ENCODE data around the gene DNAI2. TPM values are rescaled to one million over a fixed set of nuclear protein-coding genes. Genes with fewer than 3 reads are reported as not detected.

DNAI2 gene
- total RNA-seq, 4 donors from 2014 or later, result not detected

DNA sequence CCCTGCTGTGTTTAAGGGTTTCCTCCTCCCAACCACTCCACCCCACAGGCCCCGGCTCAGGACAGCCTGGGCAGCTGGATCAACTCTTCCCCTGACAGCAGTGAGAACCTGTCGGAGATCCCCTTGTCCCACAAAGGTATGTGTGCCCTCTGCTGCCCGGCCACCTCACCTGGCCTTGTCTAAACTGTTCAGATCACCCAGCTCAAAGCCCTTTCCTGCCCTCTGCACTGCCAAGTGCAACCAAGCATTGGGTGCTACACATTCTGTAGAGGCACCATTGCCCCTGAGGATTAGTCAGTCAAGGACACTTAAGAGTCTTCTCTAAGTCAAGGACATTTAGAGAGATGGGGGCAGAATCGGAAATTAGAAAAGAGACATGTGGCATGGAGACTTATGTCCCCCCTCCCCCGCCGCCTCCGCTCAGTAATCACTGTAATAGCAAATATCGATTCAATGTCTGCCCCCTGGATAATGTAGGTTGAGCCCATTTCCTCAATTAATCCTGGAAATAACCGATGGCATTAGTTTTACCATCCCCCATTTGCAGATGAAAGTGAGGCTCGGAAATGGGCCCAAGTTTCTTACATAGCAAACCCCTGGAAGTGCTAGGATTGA is 79.5 kb downstream of the DNAI2 start:
- DNase-seq (ENCODE audit: low spot score in 2 of 2), result no peak
- Histone ChIP-seq H3K27ac (no peak overlapping the region), H3K9me3 (no peaks in the 10 kb centered on the region), H3K27me3 (peaks cover 96% of the 10 kb centered on the region), H3K36me3 (no peaks in the 10 kb centered on the region), H3K4me1 (peaks cover 15% of the 10 kb centered on the region), H3K4me3 (no peak overlapping the region)
- 74% methylated on average over 10 of the region's 10 CpGs for WGBS
- TF ChIP-seq POLR2A (IDR thresholded peaks at IDR 0.05) (no peak), EP300 (IDR thresholded peaks at IDR 0.05) (no peak), POLR2AphosphoS5 (IDR thresholded peaks at IDR 0.05) (no peak)
- TF ChIP-seq, protein P1, sequence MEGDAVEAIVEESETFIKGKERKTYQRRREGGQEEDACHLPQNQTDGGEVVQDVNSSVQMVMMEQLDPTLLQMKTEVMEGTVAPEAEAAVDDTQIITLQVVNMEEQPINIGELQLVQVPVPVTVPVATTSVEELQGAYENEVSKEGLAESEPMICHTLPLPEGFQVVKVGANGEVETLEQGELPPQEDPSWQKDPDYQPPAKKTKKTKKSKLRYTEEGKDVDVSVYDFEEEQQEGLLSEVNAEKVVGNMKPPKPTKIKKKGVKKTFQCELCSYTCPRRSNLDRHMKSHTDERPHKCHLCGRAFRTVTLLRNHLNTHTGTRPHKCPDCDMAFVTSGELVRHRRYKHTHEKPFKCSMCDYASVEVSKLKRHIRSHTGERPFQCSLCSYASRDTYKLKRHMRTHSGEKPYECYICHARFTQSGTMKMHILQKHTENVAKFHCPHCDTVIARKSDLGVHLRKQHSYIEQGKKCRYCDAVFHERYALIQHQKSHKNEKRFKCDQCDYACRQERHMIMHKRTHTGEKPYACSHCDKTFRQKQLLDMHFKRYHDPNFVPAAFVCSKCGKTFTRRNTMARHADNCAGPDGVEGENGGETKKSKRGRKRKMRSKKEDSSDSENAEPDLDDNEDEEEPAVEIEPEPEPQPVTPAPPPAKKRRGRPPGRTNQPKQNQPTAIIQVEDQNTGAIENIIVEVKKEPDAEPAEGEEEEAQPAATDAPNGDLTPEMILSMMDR (IDR thresholded peaks at IDR 0.05), result no peak

DNA sequence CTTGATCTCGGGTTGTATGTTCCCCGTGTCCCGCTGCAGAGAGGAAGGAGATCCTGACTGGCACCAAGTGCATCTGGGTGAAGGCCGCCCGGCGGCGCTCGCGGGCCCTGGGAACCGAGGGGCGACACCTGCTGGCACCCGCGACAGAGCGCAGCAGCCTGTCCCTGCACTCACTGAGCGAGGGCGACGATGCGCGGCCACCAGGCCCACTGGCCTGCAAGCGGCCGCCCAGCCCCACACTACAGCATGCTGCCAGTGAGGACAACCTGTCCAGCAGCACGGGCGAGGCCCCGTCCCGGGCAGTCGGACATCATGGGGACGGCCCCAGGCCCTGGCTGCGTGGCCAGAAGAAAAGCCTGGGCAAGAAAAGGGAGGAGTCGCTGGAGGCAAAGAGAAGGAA is 80.1 kb downstream of the DNAI2 start:
- 68% methylated on average over 15 of the region's 29 CpGs for WGBS
- H3K36me3 ChIP-seq, result no peaks in the 10 kb centered on the region
- H3K4me1 ChIP-seq, result peaks cover 15% of the 10 kb centered on the region
- DNase-seq (ENCODE audit: low spot score in 2 of 2), result no peak
- TF ChIP-seq, protein P1 (IDR thresholded peaks at IDR 0.05), result no peak
- TF ChIP-seq POLR2AphosphoS5 (IDR thresholded peaks at IDR 0.05), result no peak
- TF ChIP-seq POLR2A (IDR thresholded peaks at IDR 0.05), result no peak
- no peaks in the 10 kb centered on the region for H3K9me3 ChIP-seq
- H3K27me3 ChIP-seq, result peaks cover 97% of the 10 kb centered on the region
- no peak overlapping the region for H3K27ac ChIP-seq
- H3K4me3 ChIP-seq, result no peak overlapping the region

DNA sequence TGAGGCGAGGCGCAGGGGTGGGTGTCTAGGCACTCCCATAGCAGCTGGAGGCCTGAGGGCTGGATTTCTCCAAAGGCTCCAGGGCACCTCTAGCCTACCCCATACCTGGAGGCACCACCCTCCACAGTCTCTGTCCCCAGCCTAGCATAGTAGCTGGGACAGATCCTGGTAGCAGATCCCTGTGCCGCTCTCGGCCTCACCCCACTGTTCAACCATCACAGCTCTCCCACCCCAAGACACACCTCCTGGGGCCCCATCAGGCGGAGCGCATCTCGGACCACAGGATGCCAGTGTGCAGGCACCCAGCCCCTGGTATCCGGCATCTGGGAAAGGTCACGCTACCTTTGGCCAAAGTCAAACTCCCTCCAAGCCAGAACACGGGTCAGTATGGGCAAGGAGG is 80.5 kb downstream of the DNAI2 start:
- no peak overlapping the region for H3K4me3 ChIP-seq
- H3K4me1 ChIP-seq, result peaks cover 15% of the 10 kb centered on the region
- 82% methylated on average over 6 of the region's 10 CpGs for WGBS
- H3K36me3 ChIP-seq, result no peaks in the 10 kb centered on the region
- DNase-seq (ENCODE audit: low spot score in 2 of 2), result no peak
- TF ChIP-seq POLR2AphosphoS5 (IDR thresholded peaks at IDR 0.05) (no peak), EP300 (IDR thresholded peaks at IDR 0.05) (no peak), POLR2A (IDR thresholded peaks at IDR 0.05) (no peak)
- TF ChIP-seq, protein P1 (IDR thresholded peaks at IDR 0.05), result no peak
- peaks cover 97% of the 10 kb centered on the region for H3K27me3 ChIP-seq
- no peaks in the 10 kb centered on the region for H3K9me3 ChIP-seq
- no peak overlapping the region for H3K27ac ChIP-seq

DNA sequence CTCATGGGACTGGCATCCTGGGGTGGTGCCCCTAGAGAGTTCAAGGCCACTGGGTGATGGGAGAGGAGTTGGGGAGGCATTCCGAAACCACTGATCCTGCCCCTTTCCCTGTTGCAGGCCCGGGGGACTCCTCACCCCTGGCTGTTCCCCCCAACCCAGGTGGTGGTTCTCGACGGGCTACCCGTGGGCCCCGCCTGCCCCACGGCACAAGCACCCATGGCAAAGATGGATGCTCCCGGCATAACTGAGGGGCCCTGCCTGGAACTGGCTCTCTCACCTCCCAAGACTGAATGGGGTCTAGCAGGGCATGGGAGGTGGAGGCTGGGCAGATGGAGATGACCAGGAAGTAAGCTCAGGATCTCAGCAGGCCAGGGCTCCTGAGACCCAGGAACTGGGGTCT is 81.0 kb downstream of the DNAI2 start:
- peaks cover 100% of the 10 kb centered on the region for H3K27me3 ChIP-seq

More for the DNA sequence above, 81.0 kb downstream of the DNAI2 start:
- no peaks in the 10 kb centered on the region for H3K36me3 ChIP-seq
- no peak overlapping the region for H3K27ac ChIP-seq
- H3K4me3 ChIP-seq, result no peak overlapping the region
- peaks cover 15% of the 10 kb centered on the region for H3K4me1 ChIP-seq
- H3K9me3 ChIP-seq, result no peaks in the 10 kb centered on the region
- TF ChIP-seq POLR2A (IDR thresholded peaks at IDR 0.05), result no peak
- TF ChIP-seq, protein P1 (IDR thresholded peaks at IDR 0.05), result no peak
- TF ChIP-seq POLR2AphosphoS5 (IDR thresholded peaks at IDR 0.05), result no peak
- no peak for TF ChIP-seq EP300 (IDR thresholded peaks at IDR 0.05)
- DNase-seq (ENCODE audit: low spot score in 2 of 2), result no peak
- WGBS, result no CpG with 5 or more reads among the region's 8 CpGs
